Ishikawa (cell line): ENCODE data around the gene PTPRN2.

Experiments
- CEBPB ChIP-seq: IDR thresholded peaks from 2 replicates; pipeline ENCODE4 v1.6.1; 2012
- CREB1 ChIP-seq: IDR thresholded peaks from 2 replicates; pipeline ENCODE4 v1.6.1; 2012; ENCODE audit warnings: low read depth
- EGR1 ChIP-seq: IDR thresholded peaks from 2 replicates; pipeline ENCODE4 v1.6.1; 2012
- EP300 ChIP-seq: IDR thresholded peaks from 2 replicates; pipeline ENCODE4 v1.6.1; 2012; ENCODE audit warnings: borderline replicate concordance
- FOXM1 ChIP-seq: IDR thresholded peaks from 2 replicates; pipeline ENCODE4 v1.6.1; 2012; ENCODE audit warnings: low read depth, borderline replicate concordance
- NFIC ChIP-seq: IDR thresholded peaks from 2 replicates; pipeline ENCODE4 v1.6.1; 2012
- RAD21 ChIP-seq: IDR thresholded peaks from 2 replicates; pipeline ENCODE4 v1.6.1; 2012; ENCODE audit warnings: low read depth
- TAF1 ChIP-seq: IDR thresholded peaks from 2 replicates; pipeline ENCODE4 v1.6.1; 2012; ENCODE audit warnings: low read depth, mild to moderate bottlenecking
- TCF12 ChIP-seq: IDR thresholded peaks from 2 replicates; pipeline ENCODE4 v1.6.1; 2012; ENCODE audit warnings: low read depth
- TEAD4 ChIP-seq: IDR thresholded peaks from 2 replicates; pipeline ENCODE4 v1.6.1; 2012
- YY1 ChIP-seq: IDR thresholded peaks from 2 replicates; pipeline ENCODE4 v1.6.1; 2012; ENCODE audit warnings: low read depth
- ZBTB7A ChIP-seq: IDR thresholded peaks from 2 replicates; pipeline ENCODE4 v1.6.1; 2012; ENCODE audit warnings: low read depth
- TF ChIP-seq, protein P1 (sequence below): IDR thresholded peaks from 2 replicates; pipeline ENCODE4 v1.6.1; 2012
- TF ChIP-seq, protein P2 (sequence below): IDR thresholded peaks from 2 replicates; pipeline ENCODE4 v1.6.1; 2012; ENCODE audit warnings: low read depth, mild to moderate bottlenecking
- TF ChIP-seq, protein P3 (sequence below): IDR thresholded peaks from 2 replicates; pipeline ENCODE4 v1.6.1; 2012

Gene PTPRN2

DNA sequence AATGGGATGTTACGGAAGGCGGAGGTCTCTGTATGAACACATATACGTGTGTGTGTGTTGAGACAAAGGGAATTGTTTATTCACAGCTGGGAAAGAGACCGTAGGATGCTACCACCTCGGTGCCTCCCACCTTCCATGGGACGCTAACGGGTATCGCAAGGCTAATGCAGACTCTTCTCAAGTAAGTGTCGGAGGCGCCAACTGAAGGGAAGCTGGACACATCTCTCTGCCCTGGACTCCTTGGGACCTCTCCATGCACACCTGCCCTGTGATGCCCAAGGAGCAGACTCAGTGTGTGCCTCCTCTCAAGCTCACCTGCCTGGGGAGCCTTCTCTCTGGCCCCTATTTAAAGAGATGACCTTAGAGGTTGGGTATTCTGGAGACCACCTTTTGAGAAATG lies 1020.0 kb downstream of the PTPRN2 start:
- TF ChIP-seq, protein P1, sequence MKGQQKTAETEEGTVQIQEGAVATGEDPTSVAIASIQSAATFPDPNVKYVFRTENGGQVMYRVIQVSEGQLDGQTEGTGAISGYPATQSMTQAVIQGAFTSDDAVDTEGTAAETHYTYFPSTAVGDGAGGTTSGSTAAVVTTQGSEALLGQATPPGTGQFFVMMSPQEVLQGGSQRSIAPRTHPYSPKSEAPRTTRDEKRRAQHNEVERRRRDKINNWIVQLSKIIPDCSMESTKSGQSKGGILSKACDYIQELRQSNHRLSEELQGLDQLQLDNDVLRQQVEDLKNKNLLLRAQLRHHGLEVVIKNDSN = no peak
- TF ChIP-seq, protein P2, sequence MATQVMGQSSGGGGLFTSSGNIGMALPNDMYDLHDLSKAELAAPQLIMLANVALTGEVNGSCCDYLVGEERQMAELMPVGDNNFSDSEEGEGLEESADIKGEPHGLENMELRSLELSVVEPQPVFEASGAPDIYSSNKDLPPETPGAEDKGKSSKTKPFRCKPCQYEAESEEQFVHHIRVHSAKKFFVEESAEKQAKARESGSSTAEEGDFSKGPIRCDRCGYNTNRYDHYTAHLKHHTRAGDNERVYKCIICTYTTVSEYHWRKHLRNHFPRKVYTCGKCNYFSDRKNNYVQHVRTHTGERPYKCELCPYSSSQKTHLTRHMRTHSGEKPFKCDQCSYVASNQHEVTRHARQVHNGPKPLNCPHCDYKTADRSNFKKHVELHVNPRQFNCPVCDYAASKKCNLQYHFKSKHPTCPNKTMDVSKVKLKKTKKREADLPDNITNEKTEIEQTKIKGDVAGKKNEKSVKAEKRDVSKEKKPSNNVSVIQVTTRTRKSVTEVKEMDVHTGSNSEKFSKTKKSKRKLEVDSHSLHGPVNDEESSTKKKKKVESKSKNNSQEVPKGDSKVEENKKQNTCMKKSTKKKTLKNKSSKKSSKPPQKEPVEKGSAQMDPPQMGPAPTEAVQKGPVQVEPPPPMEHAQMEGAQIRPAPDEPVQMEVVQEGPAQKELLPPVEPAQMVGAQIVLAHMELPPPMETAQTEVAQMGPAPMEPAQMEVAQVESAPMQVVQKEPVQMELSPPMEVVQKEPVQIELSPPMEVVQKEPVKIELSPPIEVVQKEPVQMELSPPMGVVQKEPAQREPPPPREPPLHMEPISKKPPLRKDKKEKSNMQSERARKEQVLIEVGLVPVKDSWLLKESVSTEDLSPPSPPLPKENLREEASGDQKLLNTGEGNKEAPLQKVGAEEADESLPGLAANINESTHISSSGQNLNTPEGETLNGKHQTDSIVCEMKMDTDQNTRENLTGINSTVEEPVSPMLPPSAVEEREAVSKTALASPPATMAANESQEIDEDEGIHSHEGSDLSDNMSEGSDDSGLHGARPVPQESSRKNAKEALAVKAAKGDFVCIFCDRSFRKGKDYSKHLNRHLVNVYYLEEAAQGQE = no peak
- TF ChIP-seq ZBTB7A (no peak), EP300 (no peak), YY1 (no peak), TCF12 (no peak), FOXM1 (no peak), TEAD4 (no peak), EGR1 (no peak), CEBPB (no peak), CREB1 (no peak), RAD21 (no peak), TAF1 (no peak), NFIC (no peak)
- TF ChIP-seq, protein P3, sequence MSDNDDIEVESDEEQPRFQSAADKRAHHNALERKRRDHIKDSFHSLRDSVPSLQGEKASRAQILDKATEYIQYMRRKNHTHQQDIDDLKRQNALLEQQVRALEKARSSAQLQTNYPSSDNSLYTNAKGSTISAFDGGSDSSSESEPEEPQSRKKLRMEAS = no peak

DNA sequence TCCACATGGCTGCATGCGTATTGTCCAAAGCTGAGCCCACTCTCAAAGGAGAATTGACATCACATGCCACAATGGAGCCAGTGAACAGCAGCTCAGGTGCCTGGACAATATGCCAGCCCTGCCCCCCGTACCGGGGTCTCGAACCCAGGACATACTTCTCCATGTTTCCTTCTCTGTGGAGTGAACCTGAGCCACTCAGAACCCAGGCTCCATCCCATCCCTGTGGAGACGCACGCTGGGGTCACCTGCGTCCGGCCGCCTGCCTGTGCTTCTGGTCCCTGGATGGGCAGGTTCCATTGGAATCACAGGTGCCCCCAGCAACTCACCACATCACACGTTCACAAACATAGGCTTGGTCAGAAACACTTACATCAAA lies 1021.0 kb downstream of the PTPRN2 start:
- TF ChIP-seq, protein P2 = no peak
- TF ChIP-seq CEBPB (no peak), FOXM1 (no peak), YY1 (no peak), CREB1 (no peak), NFIC (no peak), EP300 (no peak), ZBTB7A (no peak), TCF12 (no peak), RAD21 (no peak), TAF1 (no peak), EGR1 (no peak), TEAD4 (no peak)
- TF ChIP-seq, protein P3 = no peak
- TF ChIP-seq, protein P1 = no peak

DNA sequence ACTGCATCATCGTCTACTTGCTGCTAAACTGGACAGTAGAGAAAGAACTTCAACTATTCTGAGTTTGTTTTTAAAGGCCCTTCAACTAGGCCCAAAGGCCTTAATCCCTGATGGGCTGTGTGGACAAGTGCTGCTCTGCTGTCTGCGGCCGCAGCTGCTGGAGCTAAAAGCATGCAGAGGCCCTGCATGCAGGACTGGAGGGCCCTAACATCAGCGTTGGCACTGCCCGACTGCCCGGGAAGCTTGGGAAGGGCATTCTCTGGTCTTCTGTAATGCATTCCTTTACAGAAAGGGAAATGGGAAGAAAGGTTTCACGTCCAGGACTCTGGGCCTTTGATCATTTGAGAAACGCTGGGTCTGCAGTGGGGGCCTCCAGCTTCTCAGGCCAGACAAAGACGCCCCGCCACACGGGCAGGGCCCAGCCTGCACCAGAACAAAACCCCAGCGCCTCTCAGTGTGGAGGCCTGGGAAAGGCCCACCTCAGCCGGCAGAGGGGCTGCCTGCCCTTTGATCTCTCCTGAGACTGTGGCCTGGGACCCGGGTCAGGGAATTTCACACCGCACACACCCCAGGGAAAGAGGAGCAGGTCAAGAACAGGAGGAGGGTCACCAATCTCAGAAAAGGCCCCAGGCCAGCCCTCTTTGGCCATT lies 1021.5 kb downstream of the PTPRN2 start:
- no peak for TF ChIP-seq NFIC
- TF ChIP-seq CEBPB = no peak
- no peak for TF ChIP-seq TEAD4
- TF ChIP-seq CREB1 = no peak
- TF ChIP-seq, protein P1 = no peak
- no peak for TF ChIP-seq YY1
- no peak for TF ChIP-seq ZBTB7A
- TF ChIP-seq FOXM1 = no peak
- TF ChIP-seq EP300 = no peak
- TF ChIP-seq, protein P2 = no peak
- no peak for TF ChIP-seq TCF12
- no peak for TF ChIP-seq RAD21
- TF ChIP-seq, protein P3 = no peak
